SK-N-SH treated with all-trans-retinoic acid at 6 μM for 48 hours (cell line): ENCODE data around the gene ADRA2B.

ENCODE experiments used
- ATAC-seq: fragments of 200-7000 bp; cut with Tn5 transposase; 3 replicates; pipeline ENCODE4 v1.9.1; 2020; ENCODE audit warnings: mild to moderate bottlenecking, moderate library complexity
- ARNTL ChIP-seq: fragments of 450-650 bp; formaldehyde crosslinking; IDR thresholded peaks from 2 replicates; pipeline ENCODE4 v1.5.0; 2020; ENCODE audit warnings: low read depth, mild to moderate bottlenecking, moderate library complexity, borderline replicate concordance
- BACH2 ChIP-seq: fragments of 250-450 bp; sonication (Bioruptor Pico); IDR thresholded peaks from 2 replicates; pipeline ENCODE4 v1.9.0; 2021; ENCODE audit warnings: mild to moderate bottlenecking, borderline replicate concordance
- CSDC2 ChIP-seq: fragments of 250-450 bp; sonication (Bioruptor Pico); IDR thresholded peaks from 2 replicates; pipeline ENCODE4 v1.5.0; 2020; ENCODE audit warnings: mild to moderate bottlenecking, moderate library complexity
- ESRRG ChIP-seq: fragments of 250-450 bp; sonication (Bioruptor Pico); IDR thresholded peaks from 2 replicates; pipeline ENCODE4 v1.6.1; 2021; ENCODE audit warnings: mild to moderate bottlenecking
- GLIS3 ChIP-seq: fragments of 250-450 bp; sonication (Bioruptor Pico); IDR thresholded peaks from 2 replicates; pipeline ENCODE4 v1.5.0; 2020; ENCODE audit warnings: mild to moderate bottlenecking, moderate library complexity
- ISL1 ChIP-seq: fragments of 250-450 bp; sonication (Bioruptor Pico); IDR thresholded peaks from 2 replicates; pipeline ENCODE4 v2.1.2; 2022; ENCODE audit warnings: mild to moderate bottlenecking, moderate library complexity
- RARB ChIP-seq: fragments of 250-450 bp; sonication (Bioruptor Pico); IDR thresholded peaks from 2 replicates; pipeline ENCODE4 v1.8.0; 2021; ENCODE audit warnings: mild to moderate bottlenecking, moderate library complexity
- TOX ChIP-seq: fragments of 250-450 bp; sonication (Bioruptor Pico); IDR thresholded peaks from 2 replicates; pipeline ENCODE4 v1.8.0; 2021; ENCODE audit warnings: mild to moderate bottlenecking, moderate library complexity, borderline replicate concordance
- ZC3H10 ChIP-seq: fragments of 250-450 bp; sonication (Bioruptor Pico); IDR thresholded peaks from 2 replicates; pipeline ENCODE4 v1.5.1; 2021; ENCODE audit warnings: mild to moderate bottlenecking, moderate library complexity
- ZFP3 ChIP-seq: fragments of 250-450 bp; sonication (Bioruptor Pico); IDR thresholded peaks from 2 replicates; pipeline ENCODE4 v1.5.0; 2020; ENCODE audit warnings: mild to moderate bottlenecking, moderate library complexity
- ZNF565 ChIP-seq: fragments of 450-650 bp; formaldehyde crosslinking; conservative IDR thresholded peaks from 2 replicates; pipeline ENCODE4 v1.5.0; 2020; ENCODE audit warnings: low read depth, mild to moderate bottlenecking, moderate library complexity
- ZNF70 ChIP-seq: fragments of 450-650 bp; formaldehyde crosslinking; IDR thresholded peaks from 2 replicates; pipeline ENCODE4 v1.5.0; 2020; ENCODE audit warnings: mild to moderate bottlenecking, moderate library complexity
- ZNF8 ChIP-seq: fragments of 450-650 bp; formaldehyde crosslinking; IDR thresholded peaks from 2 replicates; pipeline ENCODE4 v1.5.0; 2020; ENCODE audit warnings: mild to moderate bottlenecking, moderate library complexity
- TF ChIP-seq, protein P1 (sequence below): fragments of 250-450 bp; sonication (Bioruptor Pico); IDR thresholded peaks from 2 replicates; pipeline ENCODE4 v1.5.1; 2020; ENCODE audit warnings: low read depth, mild to moderate bottlenecking, moderate library complexity
- TF ChIP-seq, protein P2 (sequence below): fragments of 250-450 bp; sonication (Bioruptor Pico); IDR thresholded peaks from 2 replicates; pipeline ENCODE4 v1.8.0; 2020; ENCODE audit warnings: mild to moderate bottlenecking, moderate library complexity, borderline replicate concordance
- TF ChIP-seq, protein P3 (sequence below): fragments of 250-450 bp; sonication (Bioruptor Pico); IDR thresholded peaks from 2 replicates; pipeline ENCODE4 v1.5.0; 2020; ENCODE audit warnings: mild to moderate bottlenecking, moderate library complexity
- TF ChIP-seq, protein P4 (sequence below): fragments of 250-450 bp; sonication (Bioruptor Pico); IDR thresholded peaks from 2 replicates; pipeline ENCODE4 v1.8.0; 2021; ENCODE audit warnings: low read depth, mild to moderate bottlenecking, moderate library complexity, borderline replicate concordance
- TF ChIP-seq, protein P5 (sequence below): fragments of 250-450 bp; sonication (Bioruptor Pico); IDR thresholded peaks from 2 replicates; pipeline ENCODE4 v1.5.1; 2021; ENCODE audit warnings: mild to moderate bottlenecking, moderate library complexity

The ADRA2B gene

DNA sequence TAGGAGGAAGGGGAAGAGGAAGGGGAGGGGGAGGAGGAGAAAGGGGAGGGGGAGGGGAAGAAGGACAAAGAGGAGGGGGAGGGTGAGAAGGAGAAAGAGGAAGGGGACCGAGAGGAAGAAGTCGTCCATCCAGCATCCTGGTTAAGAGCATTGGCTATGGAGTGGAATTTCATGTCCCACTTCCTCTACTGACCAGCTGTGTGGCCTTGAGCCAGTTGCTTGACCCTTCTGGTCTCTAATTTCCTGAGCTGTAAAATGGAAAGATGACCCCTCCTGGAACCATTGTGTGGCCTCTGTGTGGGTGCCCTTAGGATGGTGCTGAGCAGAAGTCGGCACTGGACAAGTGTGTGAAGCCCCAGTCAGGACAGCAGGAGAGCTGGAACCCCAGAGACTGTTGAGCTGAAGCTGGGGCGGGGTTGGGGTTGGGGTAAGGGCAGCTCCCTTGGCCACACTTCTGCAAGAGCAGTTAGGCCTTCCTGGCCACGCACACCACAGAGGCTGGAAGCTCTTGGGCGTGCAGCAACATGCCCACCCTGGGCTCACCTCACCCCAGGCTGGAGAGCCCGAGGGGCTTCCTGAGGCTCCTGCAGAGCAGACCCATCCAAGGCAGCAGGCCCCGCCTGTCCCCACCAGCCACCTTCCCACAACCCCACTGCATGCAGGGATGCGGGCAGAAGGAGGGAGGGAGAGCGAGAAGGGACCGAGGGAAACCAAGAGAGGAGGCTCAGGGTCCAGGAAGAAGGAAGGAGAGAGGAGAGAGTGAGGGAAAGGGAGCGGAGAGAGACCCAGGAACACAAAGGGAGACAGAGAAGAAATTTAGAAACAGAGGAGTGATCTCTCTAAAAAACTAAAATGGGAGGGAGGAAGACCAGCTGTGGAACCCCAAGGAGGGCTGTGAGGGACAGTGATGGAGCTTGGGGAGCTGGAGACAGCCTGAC is 16.2 kb downstream of the ADRA2B start (continued):
- TF ChIP-seq ZNF565 (CRISPR knock-in tag) (no peak), ZNF70 (CRISPR knock-in tag) (no peak), ISL1 (CRISPR knock-in tag) (no peak), CSDC2 (CRISPR knock-in tag) (no peak)
- TF ChIP-seq, protein P1, sequence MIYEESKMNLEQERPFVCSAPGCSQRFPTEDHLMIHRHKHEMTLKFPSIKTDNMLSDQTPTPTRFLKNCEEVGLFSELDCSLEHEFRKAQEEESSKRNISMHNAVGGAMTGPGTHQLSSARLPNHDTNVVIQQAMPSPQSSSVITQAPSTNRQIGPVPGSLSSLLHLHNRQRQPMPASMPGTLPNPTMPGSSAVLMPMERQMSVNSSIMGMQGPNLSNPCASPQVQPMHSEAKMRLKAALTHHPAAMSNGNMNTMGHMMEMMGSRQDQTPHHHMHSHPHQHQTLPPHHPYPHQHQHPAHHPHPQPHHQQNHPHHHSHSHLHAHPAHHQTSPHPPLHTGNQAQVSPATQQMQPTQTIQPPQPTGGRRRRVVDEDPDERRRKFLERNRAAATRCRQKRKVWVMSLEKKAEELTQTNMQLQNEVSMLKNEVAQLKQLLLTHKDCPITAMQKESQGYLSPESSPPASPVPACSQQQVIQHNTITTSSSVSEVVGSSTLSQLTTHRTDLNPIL (CRISPR knock-in tag) = no peak

DNA sequence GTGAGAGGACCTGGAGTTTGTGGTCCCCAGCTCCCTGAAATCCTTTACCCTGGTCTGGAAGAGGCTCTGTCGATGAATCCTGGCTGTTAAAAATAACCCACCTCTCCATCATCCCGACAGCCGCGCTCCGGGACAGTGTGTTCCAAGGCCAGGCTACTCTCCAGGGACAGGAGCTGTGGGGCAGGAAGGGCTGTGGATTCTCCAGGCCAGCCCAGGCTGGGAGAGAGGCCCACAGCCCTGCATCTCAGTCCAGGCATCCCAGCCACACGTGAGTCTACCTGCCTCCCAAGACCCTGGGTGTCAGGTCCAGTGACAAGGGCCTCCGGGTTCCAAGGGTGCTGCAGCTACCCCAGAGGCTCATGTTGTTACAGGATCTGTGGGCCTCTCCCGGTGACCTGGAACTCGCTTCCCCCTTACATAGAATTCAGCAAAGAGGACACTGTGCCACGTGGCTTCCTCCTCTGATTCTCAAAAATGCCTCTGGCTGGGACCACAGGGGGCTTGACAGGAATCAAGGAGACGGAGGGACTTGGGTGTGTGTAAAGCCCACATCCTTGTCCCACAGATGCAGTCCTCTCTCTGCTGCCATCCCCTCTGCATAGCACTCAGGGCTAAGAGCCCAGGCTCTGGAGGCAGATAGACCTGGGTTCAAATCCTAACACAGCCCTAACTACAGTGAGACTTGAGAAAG is 17.3 kb downstream of the ADRA2B start:
- TF ChIP-seq RARB (CRISPR knock-in tag) (no peak), ZFP3 (CRISPR knock-in tag) (no peak), GLIS3 (no peak), ARNTL (no peak), BACH2 (CRISPR knock-in tag) (no peak), TOX (CRISPR knock-in tag) (no peak), ZNF8 (CRISPR knock-in tag) (no peak)
- TF ChIP-seq, protein P2, sequence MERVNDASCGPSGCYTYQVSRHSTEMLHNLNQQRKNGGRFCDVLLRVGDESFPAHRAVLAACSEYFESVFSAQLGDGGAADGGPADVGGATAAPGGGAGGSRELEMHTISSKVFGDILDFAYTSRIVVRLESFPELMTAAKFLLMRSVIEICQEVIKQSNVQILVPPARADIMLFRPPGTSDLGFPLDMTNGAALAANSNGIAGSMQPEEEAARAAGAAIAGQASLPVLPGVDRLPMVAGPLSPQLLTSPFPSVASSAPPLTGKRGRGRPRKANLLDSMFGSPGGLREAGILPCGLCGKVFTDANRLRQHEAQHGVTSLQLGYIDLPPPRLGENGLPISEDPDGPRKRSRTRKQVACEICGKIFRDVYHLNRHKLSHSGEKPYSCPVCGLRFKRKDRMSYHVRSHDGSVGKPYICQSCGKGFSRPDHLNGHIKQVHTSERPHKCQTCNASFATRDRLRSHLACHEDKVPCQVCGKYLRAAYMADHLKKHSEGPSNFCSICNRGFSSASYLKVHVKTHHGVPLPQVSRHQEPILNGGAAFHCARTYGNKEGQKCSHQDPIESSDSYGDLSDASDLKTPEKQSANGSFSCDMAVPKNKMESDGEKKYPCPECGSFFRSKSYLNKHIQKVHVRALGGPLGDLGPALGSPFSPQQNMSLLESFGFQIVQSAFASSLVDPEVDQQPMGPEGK = no peak
- TF ChIP-seq, protein P3, sequence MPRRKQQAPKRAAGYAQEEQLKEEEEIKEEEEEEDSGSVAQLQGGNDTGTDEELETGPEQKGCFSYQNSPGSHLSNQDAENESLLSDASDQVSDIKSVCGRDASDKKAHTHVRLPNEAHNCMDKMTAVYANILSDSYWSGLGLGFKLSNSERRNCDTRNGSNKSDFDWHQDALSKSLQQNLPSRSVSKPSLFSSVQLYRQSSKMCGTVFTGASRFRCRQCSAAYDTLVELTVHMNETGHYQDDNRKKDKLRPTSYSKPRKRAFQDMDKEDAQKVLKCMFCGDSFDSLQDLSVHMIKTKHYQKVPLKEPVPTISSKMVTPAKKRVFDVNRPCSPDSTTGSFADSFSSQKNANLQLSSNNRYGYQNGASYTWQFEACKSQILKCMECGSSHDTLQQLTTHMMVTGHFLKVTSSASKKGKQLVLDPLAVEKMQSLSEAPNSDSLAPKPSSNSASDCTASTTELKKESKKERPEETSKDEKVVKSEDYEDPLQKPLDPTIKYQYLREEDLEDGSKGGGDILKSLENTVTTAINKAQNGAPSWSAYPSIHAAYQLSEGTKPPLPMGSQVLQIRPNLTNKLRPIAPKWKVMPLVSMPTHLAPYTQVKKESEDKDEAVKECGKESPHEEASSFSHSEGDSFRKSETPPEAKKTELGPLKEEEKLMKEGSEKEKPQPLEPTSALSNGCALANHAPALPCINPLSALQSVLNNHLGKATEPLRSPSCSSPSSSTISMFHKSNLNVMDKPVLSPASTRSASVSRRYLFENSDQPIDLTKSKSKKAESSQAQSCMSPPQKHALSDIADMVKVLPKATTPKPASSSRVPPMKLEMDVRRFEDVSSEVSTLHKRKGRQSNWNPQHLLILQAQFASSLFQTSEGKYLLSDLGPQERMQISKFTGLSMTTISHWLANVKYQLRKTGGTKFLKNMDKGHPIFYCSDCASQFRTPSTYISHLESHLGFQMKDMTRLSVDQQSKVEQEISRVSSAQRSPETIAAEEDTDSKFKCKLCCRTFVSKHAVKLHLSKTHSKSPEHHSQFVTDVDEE (CRISPR knock-in tag) = no peak
- TF ChIP-seq, all 23 proteins: peak for 0
- ATAC-seq = no peak

DNA sequence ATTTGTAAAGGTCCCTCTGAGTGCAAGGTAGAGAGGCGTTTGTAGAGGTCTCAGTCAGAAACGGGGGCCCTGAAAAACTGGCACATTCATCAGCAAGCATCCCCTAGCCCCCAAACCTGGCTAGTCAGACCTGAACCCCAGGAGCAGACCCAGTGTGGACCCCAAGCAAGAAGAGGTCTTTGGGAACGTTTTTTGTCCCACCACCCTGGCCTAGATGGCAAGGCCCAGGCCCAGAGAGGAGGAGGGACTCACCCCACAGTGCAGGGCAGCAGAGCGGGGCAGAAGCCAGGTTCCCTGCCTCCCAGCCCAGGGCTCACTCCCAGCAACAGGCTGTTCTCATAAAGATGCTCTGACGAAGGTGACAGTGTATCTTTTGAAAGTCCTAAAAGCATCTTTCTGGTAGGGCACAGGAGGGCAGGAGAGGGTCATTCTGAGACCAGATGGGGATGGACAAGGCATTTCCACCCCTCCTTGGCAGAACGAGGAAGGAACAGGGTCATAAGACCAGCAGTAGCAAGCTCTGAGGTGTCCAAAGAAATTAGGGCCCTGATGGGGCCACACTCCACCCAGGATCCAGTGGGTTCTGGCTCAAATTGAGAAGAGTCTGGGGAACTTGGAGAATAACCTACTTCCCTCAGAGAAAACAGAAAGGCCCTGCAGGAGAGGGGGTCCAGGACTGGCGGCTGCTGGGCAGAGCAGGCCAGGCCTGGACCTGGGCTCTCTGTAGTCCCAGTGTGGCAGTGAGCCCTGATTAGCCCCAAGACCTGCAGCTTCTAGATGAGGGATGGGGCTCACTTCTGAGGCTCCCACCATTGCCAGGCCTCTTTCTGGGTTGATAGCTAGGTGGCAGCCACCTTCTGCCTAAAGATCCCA is 18.2 kb downstream of the ADRA2B start:
- TF ChIP-seq, protein P4, sequence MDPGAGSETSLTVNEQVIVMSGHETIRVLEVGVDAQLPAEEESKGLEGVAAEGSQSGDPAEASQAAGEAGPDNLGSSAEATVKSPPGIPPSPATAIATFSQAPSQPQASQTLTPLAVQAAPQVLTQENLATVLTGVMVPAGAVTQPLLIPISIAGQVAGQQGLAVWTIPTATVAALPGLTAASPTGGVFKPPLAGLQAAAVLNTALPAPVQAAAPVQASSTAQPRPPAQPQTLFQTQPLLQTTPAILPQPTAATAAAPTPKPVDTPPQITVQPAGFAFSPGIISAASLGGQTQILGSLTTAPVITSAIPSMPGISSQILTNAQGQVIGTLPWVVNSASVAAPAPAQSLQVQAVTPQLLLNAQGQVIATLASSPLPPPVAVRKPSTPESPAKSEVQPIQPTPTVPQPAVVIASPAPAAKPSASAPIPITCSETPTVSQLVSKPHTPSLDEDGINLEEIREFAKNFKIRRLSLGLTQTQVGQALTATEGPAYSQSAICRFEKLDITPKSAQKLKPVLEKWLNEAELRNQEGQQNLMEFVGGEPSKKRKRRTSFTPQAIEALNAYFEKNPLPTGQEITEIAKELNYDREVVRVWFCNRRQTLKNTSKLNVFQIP (CRISPR knock-in tag) = no peak
- TF ChIP-seq ZFP3 (CRISPR knock-in tag) = no peak
- no peak for ATAC-seq

DNA sequence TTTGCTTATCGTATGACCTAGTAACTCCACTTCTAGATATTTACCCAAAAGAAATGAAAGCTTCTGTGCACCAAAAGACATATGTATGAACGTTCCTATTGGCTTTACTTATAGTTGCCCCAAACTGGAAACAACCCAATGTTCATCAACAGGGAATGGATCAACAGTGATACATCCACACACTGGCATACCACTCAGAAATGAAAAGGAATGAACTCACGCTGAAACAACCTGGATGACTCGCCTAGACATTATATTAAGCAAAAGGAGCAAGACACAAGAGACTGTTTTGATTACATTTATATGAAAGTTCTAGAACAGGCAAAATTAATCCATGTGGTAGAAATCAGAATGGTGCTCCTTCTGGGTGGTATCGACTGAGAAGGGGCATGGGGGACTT is 18.9 kb downstream of the ADRA2B start:
- ATAC-seq = no peak
- TF ChIP-seq, protein P5, sequence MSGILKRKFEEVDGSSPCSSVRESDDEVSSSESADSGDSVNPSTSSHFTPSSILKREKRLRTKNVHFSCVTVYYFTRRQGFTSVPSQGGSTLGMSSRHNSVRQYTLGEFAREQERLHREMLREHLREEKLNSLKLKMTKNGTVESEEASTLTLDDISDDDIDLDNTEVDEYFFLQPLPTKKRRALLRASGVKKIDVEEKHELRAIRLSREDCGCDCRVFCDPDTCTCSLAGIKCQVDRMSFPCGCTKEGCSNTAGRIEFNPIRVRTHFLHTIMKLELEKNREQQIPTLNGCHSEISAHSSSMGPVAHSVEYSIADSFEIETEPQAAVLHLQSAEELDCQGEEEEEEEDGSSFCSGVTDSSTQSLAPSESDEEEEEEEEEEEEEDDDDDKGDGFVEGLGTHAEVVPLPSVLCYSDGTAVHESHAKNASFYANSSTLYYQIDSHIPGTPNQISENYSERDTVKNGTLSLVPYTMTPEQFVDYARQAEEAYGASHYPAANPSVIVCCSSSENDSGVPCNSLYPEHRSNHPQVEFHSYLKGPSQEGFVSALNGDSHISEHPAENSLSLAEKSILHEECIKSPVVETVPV (CRISPR knock-in tag) = no peak
- TF ChIP-seq ISL1 (CRISPR knock-in tag) = no peak
- TF ChIP-seq ESRRG (CRISPR knock-in tag) = no peak
- TF ChIP-seq, protein P1 (CRISPR knock-in tag) = no peak
- TF ChIP-seq, protein P2 = no peak
- no peak for TF ChIP-seq TOX (CRISPR knock-in tag)
- no peak for TF ChIP-seq ZC3H10 (CRISPR knock-in tag)
- no peak for TF ChIP-seq RARB (CRISPR knock-in tag)
